Amniotic stem cell (primary cell): ENCODE data around the gene SPATA46.

ENCODE experiments used
- DNase-seq: peaks from one replicate; lab custom pipeline; 2025; lab: John Stamatoyannopoulos, UW

Gene SPATA46

GRCh38 chr1:162374406-162374805, 2.2 kb downstream of the SPATA46 start:
- no peak for DNase-seq

- no peak for DNase-seq
Observed at GRCh38 chr1:162373541-162374260, 3.0 kb downstream of the SPATA46 start.

- no peak for DNase-seq
Observed at GRCh38 chr1:162373072-162373427, 3.6 kb downstream of the SPATA46 start.

- DNase-seq: no peak
Observed at GRCh38 chr1:162372159-162373071, 4.2 kb downstream of the SPATA46 start.

- no peak for DNase-seq
Observed at GRCh38 chr1:162371611-162372010, 5.0 kb downstream of the SPATA46 start.

- no peak for DNase-seq
Observed at GRCh38 chr1:162370721-162371120, 5.9 kb downstream of the SPATA46 start.

- no peak for DNase-seq
Observed at GRCh38 chr1:162370161-162370560, 6.5 kb downstream of the SPATA46 start.

- no peak for DNase-seq
Observed at GRCh38 chr1:162369571-162369970, 7.1 kb downstream of the SPATA46 start.

- no peak for DNase-seq
Observed at GRCh38 chr1:162368451-162368850, 8.2 kb downstream of the SPATA46 start.

- no peak for DNase-seq
Observed at GRCh38 chr1:162367772-162368171, 8.9 kb downstream of the SPATA46 start.

- DNase-seq: no peak
Observed at GRCh38 chr1:162367073-162367472, 9.6 kb downstream of the SPATA46 start.

- no peak for DNase-seq
Observed at GRCh38 chr1:162366671-162367070, 10.0 kb downstream of the SPATA46 start.

GRCh38 chr1:162366149-162366548, 10.5 kb downstream of the SPATA46 start:
- no peak for DNase-seq

- DNase-seq: no peak
Observed at GRCh38 chr1:162365284-162366020, 11.2 kb downstream of the SPATA46 start.

- no peak for DNase-seq
Observed at GRCh38 chr1:162364498-162364897, 12.2 kb downstream of the SPATA46 start.

GRCh38 chr1:162363823-162364222, 12.8 kb downstream of the SPATA46 start:
- no peak for DNase-seq

GRCh38 chr1:162361349-162361748, 15.3 kb downstream of the SPATA46 start:
- DNase-seq: no peak

GRCh38 chr1:162360874-162361260, 15.8 kb downstream of the SPATA46 start:
- no peak for DNase-seq

GRCh38 chr1:162360237-162360873, 16.3 kb downstream of the SPATA46 start:
- no peak for DNase-seq

- DNase-seq: no peak
Observed at GRCh38 chr1:162359523-162360236, 17.0 kb downstream of the SPATA46 start.

- DNase-seq: no peak
Observed at GRCh38 chr1:162358928-162359327, 17.7 kb downstream of the SPATA46 start.
